HL-60 (cell line): Measurements from ENCODE around the gene KRCC1.

Source experiments
- SPI1 ChIP-seq: IDR thresholded peaks from 2 replicates; pipeline ENCODE4 v1.6.1; 2012; ENCODE audit warnings: low read depth, mild to moderate bottlenecking, borderline replicate concordance
- TF ChIP-seq, protein P1 (sequence below): IDR thresholded peaks from one replicate; pipeline ENCODE4 v1.5.1; 2011; ENCODE audit warnings: low read length, control low read depth, inconsistent platforms; ENCODE audit not compliant: insufficient read depth

DNA sequence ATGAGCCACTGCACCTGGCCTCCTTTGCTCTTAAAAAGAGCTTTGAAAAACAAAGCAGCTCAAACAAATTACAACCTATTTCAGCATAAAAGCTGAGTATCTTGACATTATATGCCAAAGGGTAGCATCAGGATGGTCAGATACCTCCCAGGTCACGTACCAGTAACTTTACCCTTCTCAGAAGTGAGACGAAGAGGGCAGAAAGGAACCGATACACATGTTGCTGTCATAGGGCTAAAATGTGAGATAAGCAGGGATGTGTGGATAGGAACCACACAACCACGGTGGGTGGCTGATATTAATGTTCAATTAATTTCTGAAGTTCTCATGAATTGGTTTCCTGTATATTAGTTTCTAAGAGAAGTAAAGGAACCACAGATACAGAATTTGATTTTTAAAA lies 26.7 kb downstream of the KRCC1 start:
- TF ChIP-seq, protein P1, sequence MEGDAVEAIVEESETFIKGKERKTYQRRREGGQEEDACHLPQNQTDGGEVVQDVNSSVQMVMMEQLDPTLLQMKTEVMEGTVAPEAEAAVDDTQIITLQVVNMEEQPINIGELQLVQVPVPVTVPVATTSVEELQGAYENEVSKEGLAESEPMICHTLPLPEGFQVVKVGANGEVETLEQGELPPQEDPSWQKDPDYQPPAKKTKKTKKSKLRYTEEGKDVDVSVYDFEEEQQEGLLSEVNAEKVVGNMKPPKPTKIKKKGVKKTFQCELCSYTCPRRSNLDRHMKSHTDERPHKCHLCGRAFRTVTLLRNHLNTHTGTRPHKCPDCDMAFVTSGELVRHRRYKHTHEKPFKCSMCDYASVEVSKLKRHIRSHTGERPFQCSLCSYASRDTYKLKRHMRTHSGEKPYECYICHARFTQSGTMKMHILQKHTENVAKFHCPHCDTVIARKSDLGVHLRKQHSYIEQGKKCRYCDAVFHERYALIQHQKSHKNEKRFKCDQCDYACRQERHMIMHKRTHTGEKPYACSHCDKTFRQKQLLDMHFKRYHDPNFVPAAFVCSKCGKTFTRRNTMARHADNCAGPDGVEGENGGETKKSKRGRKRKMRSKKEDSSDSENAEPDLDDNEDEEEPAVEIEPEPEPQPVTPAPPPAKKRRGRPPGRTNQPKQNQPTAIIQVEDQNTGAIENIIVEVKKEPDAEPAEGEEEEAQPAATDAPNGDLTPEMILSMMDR, result no peak
- no peak for TF ChIP-seq SPI1
